ENCODE data around the gene LCE2B. TPM values are rescaled to one million over a fixed set of nuclear protein-coding genes. Genes with fewer than 3 reads are reported as not detected.

LCE2B gene
- total and polyA plus RNA-seq, 2 donors (not counting 1 experiment from before 2014, with no cell fraction given) = 0.53 TPM; not detected in 1

DNA sequence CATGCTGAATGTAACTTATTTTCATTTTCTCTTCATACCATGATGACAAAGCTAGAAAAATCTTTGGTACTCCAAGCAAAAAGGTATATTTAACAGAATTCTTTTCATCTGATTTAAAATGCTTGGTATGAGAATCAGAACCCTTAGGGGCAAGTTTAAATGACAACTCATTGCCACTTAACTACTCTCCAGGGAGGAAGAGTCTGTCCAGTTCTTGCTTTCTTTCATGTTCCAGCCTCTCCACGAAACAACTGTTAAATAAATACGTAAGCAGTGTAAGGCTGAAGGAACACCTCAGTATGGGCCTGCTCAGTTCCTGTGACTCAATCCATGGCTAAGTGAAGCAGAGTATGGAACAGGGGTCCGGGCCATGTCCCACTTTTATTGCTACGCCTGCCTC lies 13.8 kb downstream of the LCE2B start:
- Histone ChIP-seq H3K27ac (ENCODE audit: insufficient read depth, low read length) (no peak overlapping the region), H3K9ac (ENCODE audit: insufficient read depth, low read length) (no peak overlapping the region), H4K20me1 (ENCODE audit: control insufficient read depth, extremely low read depth, insufficient read depth, low read length) (no peaks in the 10 kb centered on the region), H3K4me2 (ENCODE audit: extremely low read depth, insufficient read depth, low read length) (no peak overlapping the region), H3K4me3 (replicated peaks in 1 of 4; ENCODE audit: control extremely low read depth in 1 of 4, insufficient read depth in 1 of 4, low read depth in 3 of 4, low read length in 4 of 4) (no peak overlapping the region), H3K27me3 (ENCODE audit: control insufficient read depth, insufficient read depth, low read length) (no peaks in the 10 kb centered on the region), H3K36me3 (ENCODE audit: control insufficient read depth, insufficient read depth, low read length) (no peaks in the 10 kb centered on the region), H3K79me2 (ENCODE audit: control insufficient read depth, insufficient read depth, low read length) (no peaks in the 10 kb centered on the region), H3K9me3 (ENCODE audit: control insufficient read depth, insufficient read depth, low read depth, low read length) (no peaks in the 10 kb centered on the region), H2AFZ (ENCODE audit: low read length) (no peak overlapping the region), H3K4me1 (ENCODE audit: control insufficient read depth, extremely low read depth, insufficient read depth, low read length) (peaks cover 7% of the 10 kb centered on the region)
- DNase-seq (ENCODE audit: low read depth in 2 of 2) = no peak
- TF ChIP-seq EZH2 (IDR thresholded peaks at IDR 0.05; ENCODE audit: low read length, missing control alignments) = no peak
- TF ChIP-seq CTCF (conservative IDR thresholded peaks at IDR 0.05 in 1 of 2, IDR thresholded peaks at IDR 0.05 in 1 of 2; ENCODE audit: low read depth in 1 of 2, low read length in 2 of 2) = no peak

GRCh38 chr1:152707860-152708259 lies 21.9 kb downstream of the LCE2B start, which contains the start of gene LCE4A:
LCE4A (plus strand) TSS chr1:152708160; CDS start chr1:152709076, 916 bp downstream.
- H3K79me2 ChIP-seq (ENCODE audit: control insufficient read depth, insufficient read depth, low read length) = no peaks in the 10 kb centered on the region
- no peak for DNase-seq (ENCODE audit: low read depth in 2 of 2)
- H3K27ac ChIP-seq (ENCODE audit: insufficient read depth, low read length) = no peak within 1 kb of the TSS
- no peak for TF ChIP-seq CTCF (conservative IDR thresholded peaks at IDR 0.05 in 1 of 2, IDR thresholded peaks at IDR 0.05 in 1 of 2; ENCODE audit: low read depth in 1 of 2, low read length in 2 of 2)
- no peak for TF ChIP-seq EZH2 (IDR thresholded peaks at IDR 0.05; ENCODE audit: low read length, missing control alignments)
- no peaks in the 10 kb centered on the region for H3K27me3 ChIP-seq (ENCODE audit: control insufficient read depth, insufficient read depth, low read length)
- H3K4me1 ChIP-seq (ENCODE audit: control insufficient read depth, extremely low read depth, insufficient read depth, low read length) = no peaks in the 10 kb centered on the region
- no peak within 1 kb of the TSS for H3K9ac ChIP-seq (ENCODE audit: insufficient read depth, low read length)
- no peaks in the 10 kb centered on the region for H3K9me3 ChIP-seq (ENCODE audit: control insufficient read depth, insufficient read depth, low read depth, low read length)
- H3K4me2 ChIP-seq (ENCODE audit: extremely low read depth, insufficient read depth, low read length) = no peak within 1 kb of the TSS
- no peak within 1 kb of the TSS for H3K4me3 ChIP-seq (replicated peaks in 1 of 4; ENCODE audit: control extremely low read depth in 1 of 4, insufficient read depth in 1 of 4, low read depth in 3 of 4, low read length in 4 of 4)
- no peak within 1 kb of the TSS for H2AFZ ChIP-seq (ENCODE audit: low read length)
- no peaks in the 10 kb centered on the region for H4K20me1 ChIP-seq (ENCODE audit: control insufficient read depth, extremely low read depth, insufficient read depth, low read length)
- H3K36me3 ChIP-seq (ENCODE audit: control insufficient read depth, insufficient read depth, low read length) = no peaks in the 10 kb centered on the region

DNA sequence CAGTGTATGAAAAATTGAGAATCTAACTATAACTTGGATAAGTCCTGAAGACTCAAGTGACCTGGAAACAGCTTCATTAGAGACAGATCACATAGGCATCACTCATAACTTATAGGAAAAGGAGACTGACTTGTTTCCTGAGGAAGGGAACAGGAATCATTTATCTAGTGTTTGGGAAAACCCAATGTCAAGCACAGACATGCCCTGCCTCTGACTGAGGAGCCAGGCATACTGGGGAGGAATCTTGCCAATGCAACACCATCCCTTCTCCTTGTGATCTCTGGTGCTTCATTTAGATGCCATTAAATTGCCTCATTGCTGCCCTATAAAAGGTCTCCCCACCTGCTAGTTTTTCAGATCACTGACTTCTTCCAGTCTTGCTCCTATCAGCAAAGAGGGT lies 32.3 kb downstream of the LCE2B start:
- no peak overlapping the region for H3K27ac ChIP-seq (ENCODE audit: insufficient read depth, low read length)
- no peaks in the 10 kb centered on the region for H4K20me1 ChIP-seq (ENCODE audit: control insufficient read depth, extremely low read depth, insufficient read depth, low read length)
- H2AFZ ChIP-seq (ENCODE audit: low read length) = no peak overlapping the region
- H3K9ac ChIP-seq (ENCODE audit: insufficient read depth, low read length) = no peak overlapping the region
- no peak overlapping the region for H3K4me3 ChIP-seq (replicated peaks in 1 of 4; ENCODE audit: control extremely low read depth in 1 of 4, insufficient read depth in 1 of 4, low read depth in 3 of 4, low read length in 4 of 4)
- no peak for DNase-seq (ENCODE audit: low read depth in 2 of 2)
- H3K36me3 ChIP-seq (ENCODE audit: control insufficient read depth, insufficient read depth, low read length) = no peaks in the 10 kb centered on the region
- no peaks in the 10 kb centered on the region for H3K9me3 ChIP-seq (ENCODE audit: control insufficient read depth, insufficient read depth, low read depth, low read length)
- H3K4me2 ChIP-seq (ENCODE audit: extremely low read depth, insufficient read depth, low read length) = no peak overlapping the region
- H3K79me2 ChIP-seq (ENCODE audit: control insufficient read depth, insufficient read depth, low read length) = no peaks in the 10 kb centered on the region
- H3K4me1 ChIP-seq (ENCODE audit: control insufficient read depth, extremely low read depth, insufficient read depth, low read length) = no peaks in the 10 kb centered on the region
- TF ChIP-seq EZH2 (IDR thresholded peaks at IDR 0.05; ENCODE audit: low read length, missing control alignments) (no peak), CTCF (conservative IDR thresholded peaks at IDR 0.05 in 1 of 2, IDR thresholded peaks at IDR 0.05 in 1 of 2; ENCODE audit: low read depth in 1 of 2, low read length in 2 of 2) (no peak)
- no peaks in the 10 kb centered on the region for H3K27me3 ChIP-seq (ENCODE audit: control insufficient read depth, insufficient read depth, low read length)
